ENCODE results near the gene ORM2. TPM values are rescaled to one million over a fixed set of nuclear protein-coding genes. Genes with fewer than 3 reads are reported as not detected.

ORM2 gene
- polyA plus RNA-seq, 3 donors: 0.30 to 0.33 TPM; not detected in 1

DNA sequence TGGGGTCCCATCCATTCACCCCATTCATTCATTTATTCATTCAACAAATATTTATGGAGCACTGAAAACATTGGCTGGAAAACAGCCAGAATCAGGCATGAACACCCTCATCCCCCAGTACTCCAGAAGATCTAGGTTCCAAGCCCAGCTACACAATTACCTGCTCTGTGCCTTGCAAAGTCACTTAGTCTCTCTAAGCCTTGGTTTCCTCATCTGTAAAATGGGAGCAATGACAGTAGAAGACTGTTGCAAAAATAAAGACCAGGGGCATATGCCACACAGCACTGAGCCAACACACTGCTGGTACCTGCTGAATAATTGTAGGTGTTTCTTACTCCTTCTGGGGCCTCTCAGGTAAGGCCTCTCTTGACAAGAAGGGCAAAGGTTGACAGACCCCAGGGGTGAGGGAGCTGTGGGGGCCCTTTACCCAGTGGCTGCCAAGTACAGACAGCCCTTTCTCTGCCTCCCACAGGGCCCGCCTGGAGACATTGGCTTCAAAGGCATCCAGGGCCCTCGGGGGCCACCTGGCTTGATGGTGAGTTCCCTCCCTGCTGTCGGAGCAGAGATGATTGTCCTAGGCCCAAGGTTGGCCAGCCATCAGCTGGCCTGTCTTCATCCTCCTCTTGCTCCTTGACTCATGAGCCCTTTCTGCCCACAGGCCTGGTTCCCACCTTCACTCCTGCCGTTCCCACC is 29.4 kb upstream of the ORM2 start:
- Mint-ChIP-seq H3K4me3 (no peak overlapping the region), H3K4me1 (no peaks in the 10 kb centered on the region), H3K9me3 (peaks cover 3 to 16% (median 13%) of the 10 kb centered on the region in 7 donors), H3K27me3 (ENCODE audit: low read depth in 3 of 3) (peaks cover 0 to 7% (median 2%) of the 10 kb centered on the region in 3 donors), H3K27ac (no peak overlapping the region), H3K36me3 (no peaks in the 10 kb centered on the region)
- Histone ChIP-seq H3K9ac (ENCODE audit: insufficient read depth, low read length, poor library complexity, severe bottlenecking) (no peak overlapping the region), H3K4me1 (ENCODE audit: control insufficient read depth in 1 of 2, insufficient read depth in 2 of 2, low read length in 2 of 2) (no peaks in the 10 kb centered on the region), H3K36me3 (replicated peaks in 1 of 2; ENCODE audit: control insufficient read depth in 1 of 2, insufficient read depth in 2 of 2, low read length in 2 of 2) (no peaks in the 10 kb centered on the region), H3K27me3 (ENCODE audit: control insufficient read depth in 2 of 2, insufficient read depth in 2 of 2, low read length in 2 of 2) (no peaks in the 10 kb centered on the region), H4K20me1 (ENCODE audit: insufficient read depth, low read length) (no peaks in the 10 kb centered on the region), H3K9me3 (replicated peaks in 1 of 2; ENCODE audit: control insufficient read depth in 1 of 2, insufficient read depth in 1 of 2, low read length in 2 of 2) (peaks cover under 1 to 5% of the 10 kb centered on the region in 2 donors), H3K4me2 (replicated peaks; ENCODE audit: extremely low read depth, low read length, poor library complexity, severe bottlenecking) (no peak overlapping the region), H3K79me2 (ENCODE audit: insufficient read depth, low read length) (no peaks in the 10 kb centered on the region), H3K27ac (ENCODE audit: low read depth in 1 of 2, low read length in 2 of 2) (no peak overlapping the region), H3K4me3 (replicated peaks in 1 of 3; ENCODE audit: low read depth in 2 of 3, low read length in 3 of 3) (no peak overlapping the region), H2AFZ (ENCODE audit: insufficient read depth, low read depth, low read length, poor library complexity, severe bottlenecking) (no peak overlapping the region)
- WGBS (ENCODE audit: insufficient coverage): 91% methylated on average over 4 of the region's 4 CpGs
- TF ChIP-seq, protein P1, sequence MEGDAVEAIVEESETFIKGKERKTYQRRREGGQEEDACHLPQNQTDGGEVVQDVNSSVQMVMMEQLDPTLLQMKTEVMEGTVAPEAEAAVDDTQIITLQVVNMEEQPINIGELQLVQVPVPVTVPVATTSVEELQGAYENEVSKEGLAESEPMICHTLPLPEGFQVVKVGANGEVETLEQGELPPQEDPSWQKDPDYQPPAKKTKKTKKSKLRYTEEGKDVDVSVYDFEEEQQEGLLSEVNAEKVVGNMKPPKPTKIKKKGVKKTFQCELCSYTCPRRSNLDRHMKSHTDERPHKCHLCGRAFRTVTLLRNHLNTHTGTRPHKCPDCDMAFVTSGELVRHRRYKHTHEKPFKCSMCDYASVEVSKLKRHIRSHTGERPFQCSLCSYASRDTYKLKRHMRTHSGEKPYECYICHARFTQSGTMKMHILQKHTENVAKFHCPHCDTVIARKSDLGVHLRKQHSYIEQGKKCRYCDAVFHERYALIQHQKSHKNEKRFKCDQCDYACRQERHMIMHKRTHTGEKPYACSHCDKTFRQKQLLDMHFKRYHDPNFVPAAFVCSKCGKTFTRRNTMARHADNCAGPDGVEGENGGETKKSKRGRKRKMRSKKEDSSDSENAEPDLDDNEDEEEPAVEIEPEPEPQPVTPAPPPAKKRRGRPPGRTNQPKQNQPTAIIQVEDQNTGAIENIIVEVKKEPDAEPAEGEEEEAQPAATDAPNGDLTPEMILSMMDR (IDR thresholded peaks at IDR 0.05): no peak
- intact Hi-C loops (cut with micrococcal nuclease): loop anchor here in 1 of 2 donors (5.0 kb wide), 1 partner anchor 143 kb away; the partner anchor contains the start of gene COL27A1
- no peak for DNase-seq

DNA sequence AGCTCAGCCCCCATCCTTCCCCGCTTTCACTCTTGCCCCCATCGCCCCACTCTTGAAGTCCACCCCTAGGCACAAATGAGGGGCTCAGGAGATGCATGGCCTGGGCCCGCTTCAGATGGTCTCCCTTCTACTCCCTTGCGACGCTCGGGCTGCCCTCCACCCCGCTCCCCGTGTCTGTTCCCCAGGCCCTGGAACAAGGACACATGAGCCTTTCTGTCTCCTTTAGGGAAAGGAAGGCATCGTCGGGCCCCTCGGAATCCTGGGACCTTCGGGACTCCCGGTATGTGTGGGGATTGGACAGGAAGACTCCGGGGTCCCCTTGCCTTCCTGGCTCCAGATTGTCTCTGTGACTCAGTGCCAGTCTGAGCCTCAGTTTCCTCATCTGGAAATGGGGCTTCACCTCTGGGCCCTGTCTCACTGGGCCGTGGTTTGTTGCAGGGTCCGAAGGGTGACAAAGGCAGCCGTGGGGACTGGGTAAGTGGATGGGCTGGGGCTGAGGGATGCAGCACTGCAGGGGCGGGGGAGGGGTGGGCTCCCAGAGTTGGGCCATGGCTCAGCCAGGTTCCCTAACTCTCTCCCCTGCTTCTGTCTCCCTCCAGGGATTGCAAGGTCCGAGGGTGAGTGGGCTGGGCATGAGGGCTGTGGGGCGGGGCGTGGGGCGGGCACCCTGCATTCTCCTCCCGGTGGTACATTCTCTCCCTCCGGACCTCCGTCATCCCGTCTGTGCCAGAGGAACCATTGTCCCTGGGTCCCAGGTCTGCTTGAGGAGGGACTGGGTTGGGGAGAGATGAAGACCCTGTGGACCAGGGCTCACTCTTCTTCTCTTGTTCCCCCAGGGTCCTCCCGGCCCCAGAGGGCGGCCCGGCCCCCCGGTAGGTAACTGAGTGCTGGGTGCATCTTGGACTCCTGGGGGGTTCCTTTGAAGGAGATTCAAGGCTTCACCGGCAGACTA is 28.5 kb upstream of the ORM2 start:
- Histone ChIP-seq H3K4me3 (replicated peaks in 1 of 3; ENCODE audit: low read depth in 2 of 3, low read length in 3 of 3) (no peak overlapping the region), H3K27me3 (ENCODE audit: control insufficient read depth in 2 of 2, insufficient read depth in 2 of 2, low read length in 2 of 2) (no peaks in the 10 kb centered on the region), H2AFZ (ENCODE audit: insufficient read depth, low read depth, low read length, poor library complexity, severe bottlenecking) (no peak overlapping the region), H3K4me1 (ENCODE audit: control insufficient read depth in 1 of 2, insufficient read depth in 2 of 2, low read length in 2 of 2) (no peaks in the 10 kb centered on the region), H3K9me3 (replicated peaks in 1 of 2; ENCODE audit: control insufficient read depth in 1 of 2, insufficient read depth in 1 of 2, low read length in 2 of 2) (no peaks in the 10 kb centered on the region), H3K4me2 (replicated peaks; ENCODE audit: extremely low read depth, low read length, poor library complexity, severe bottlenecking) (no peak overlapping the region), H3K79me2 (ENCODE audit: insufficient read depth, low read length) (no peaks in the 10 kb centered on the region), H3K36me3 (replicated peaks in 1 of 2; ENCODE audit: control insufficient read depth in 1 of 2, insufficient read depth in 2 of 2, low read length in 2 of 2) (no peaks in the 10 kb centered on the region), H3K9ac (ENCODE audit: insufficient read depth, low read length, poor library complexity, severe bottlenecking) (no peak overlapping the region), H3K27ac (ENCODE audit: low read depth in 1 of 2, low read length in 2 of 2) (no peak overlapping the region), H4K20me1 (ENCODE audit: insufficient read depth, low read length) (no peaks in the 10 kb centered on the region)
- Mint-ChIP-seq H3K27me3 (ENCODE audit: low read depth in 3 of 3) (peaks cover 0 to 7% (median 2%) of the 10 kb centered on the region in 3 donors), H3K4me3 (no peak overlapping the region), H3K4me1 (peaks cover 4% of the 10 kb centered on the region), H3K36me3 (no peaks in the 10 kb centered on the region), H3K9me3 (peaks cover 0 to 8% (median 7%) of the 10 kb centered on the region in 7 donors), H3K27ac (no peak overlapping the region)
- peak in 1 of 3 donors; percentile 1 for DNase-seq
- intact Hi-C loops (cut with micrococcal nuclease): loop anchor here in 1 of 2 donors (5.0 kb wide), 1 partner anchor 144 kb away; the partner anchor contains the start of gene COL27A1
- 93% methylated on average over 11 of the region's 31 CpGs for WGBS (ENCODE audit: insufficient coverage)
- TF ChIP-seq, protein P1 (IDR thresholded peaks at IDR 0.05): no peak

Measured in CD14-positive monocyte (primary cell).